HG03025 (cell line): ENCODE data around the gene TLK1.
"Not testable (repeated sequence)": the region's sequence is repeated elsewhere in the genome, so short reads cannot be mapped to it uniquely, and the experiment has no call there.

ENCODE experiments used
- ATAC-seq: cut with Tn5 transposase; IDR thresholded peaks from one replicate; pipeline ENCODE4 v1.9.1; 2021; ENCODE audit warnings: mild to moderate bottlenecking, moderate library complexity; ENCODE audit not compliant: unreplicated experiment, low FRiP score

Gene TLK1

GRCh38 chr2:171087547-171087946, 73.1 kb downstream of the TLK1 start:
- no peak for ATAC-seq

DNA sequence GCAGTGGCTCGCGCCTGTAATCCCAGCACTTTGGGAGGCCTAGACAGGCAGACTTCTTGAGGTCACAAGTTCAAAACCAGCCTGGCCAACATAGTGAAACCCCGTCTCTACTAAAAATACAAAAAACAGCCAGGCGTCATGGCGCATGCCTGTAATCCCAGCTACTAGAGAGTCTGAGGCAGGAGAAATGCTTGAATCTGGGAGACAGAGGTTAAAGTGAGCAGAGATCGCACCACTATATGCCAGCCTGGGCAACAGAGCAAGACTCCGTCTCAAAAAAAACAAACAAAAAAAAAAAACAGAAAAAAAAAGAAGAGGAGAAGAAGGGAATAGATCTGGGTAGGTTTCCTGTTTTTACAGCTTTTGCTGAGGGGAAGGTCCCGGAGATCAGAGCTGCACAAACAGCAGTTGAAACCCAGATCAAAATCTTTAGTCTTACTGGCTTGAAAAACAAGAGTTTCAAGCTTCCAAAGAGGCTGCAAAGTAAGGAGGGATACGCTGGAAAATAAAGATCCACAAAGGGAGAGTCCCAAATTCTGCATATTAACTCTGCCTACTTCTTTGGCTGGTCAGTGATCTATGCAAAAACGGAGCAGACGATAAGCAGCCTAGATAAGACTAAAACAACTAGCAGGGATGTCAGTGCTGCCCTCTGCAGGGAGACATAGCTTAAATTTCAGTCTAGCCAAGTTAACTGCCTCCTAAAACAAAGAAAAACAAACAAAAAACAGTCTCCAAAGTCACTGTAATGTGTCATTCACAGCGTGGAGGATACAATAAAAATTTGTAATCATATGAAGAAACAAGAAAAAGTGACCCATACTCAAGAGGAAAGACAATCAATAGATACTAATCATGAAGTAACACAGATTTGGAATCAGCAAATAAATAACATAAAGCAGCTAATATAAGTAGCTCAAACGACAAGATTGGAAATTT, 74.1 kb downstream of the TLK1 start:
- no peak for ATAC-seq

DNA sequence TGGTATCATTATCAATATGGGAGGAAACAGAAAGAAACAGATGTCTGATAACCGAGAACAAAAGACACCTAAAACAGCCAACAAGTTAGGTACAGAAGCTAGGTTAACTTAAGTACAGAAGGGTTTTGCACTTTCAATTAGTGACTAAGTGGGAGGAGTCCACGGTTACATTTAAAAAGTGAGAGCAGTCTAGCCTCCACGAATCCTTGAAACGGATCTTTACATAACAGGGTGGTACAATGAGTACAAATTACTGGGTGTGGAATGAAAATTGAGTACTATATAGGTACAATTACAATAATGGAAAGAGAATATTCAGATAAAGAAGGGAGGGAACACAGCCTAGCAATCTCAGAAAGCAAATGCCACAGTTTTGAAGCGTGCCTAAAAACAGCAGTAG, 76.6 kb downstream of the TLK1 start:
- no peak for ATAC-seq

GRCh38 chr2:171083451-171083850, 77.2 kb downstream of the TLK1 start:
- no peak for ATAC-seq

GRCh38 chr2:171081649-171082111, 79.0 kb downstream of the TLK1 start:
- ATAC-seq, result no peak

DNA sequence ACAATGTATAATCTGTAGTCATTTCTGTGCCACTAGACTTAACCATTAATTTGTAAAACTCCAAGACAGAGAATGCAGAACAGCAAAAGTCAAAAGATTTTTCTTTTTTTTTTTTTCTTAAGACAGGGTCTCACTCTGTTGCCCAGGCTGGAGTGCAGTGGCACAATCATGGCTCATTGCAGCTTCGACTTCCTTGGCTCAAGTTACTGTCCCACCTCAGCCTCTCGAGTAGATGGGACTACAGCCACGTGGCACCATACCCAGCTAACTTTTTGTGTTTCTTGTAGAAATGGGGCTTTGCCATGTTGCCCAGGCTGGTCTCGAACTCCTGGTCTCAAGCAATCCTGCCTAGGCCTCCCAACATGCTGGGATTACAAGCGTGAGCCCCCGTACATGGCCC, 80.1 kb downstream of the TLK1 start:
- ATAC-seq, result no peak

DNA sequence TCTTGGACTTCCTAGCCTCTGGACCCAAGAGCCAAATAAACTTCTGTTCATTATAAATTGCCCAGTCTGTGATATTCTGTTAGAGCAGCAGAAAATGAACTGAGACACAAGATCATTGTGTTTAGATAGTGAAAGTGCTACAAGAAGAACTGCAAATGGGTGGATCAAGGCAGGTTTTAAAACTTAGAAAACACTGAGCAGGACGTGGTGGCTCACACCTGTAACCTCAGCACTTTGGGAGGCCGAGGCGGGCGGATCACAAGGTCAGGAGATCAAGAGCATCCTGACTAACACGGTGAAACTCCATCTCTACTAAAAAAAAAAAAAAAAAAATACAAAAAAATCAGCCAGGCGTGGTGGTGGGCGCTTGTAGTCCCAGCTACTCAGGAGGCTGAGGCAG, 84.3 kb downstream of the TLK1 start:
- ATAC-seq, result not testable (repeated sequence)

DNA sequence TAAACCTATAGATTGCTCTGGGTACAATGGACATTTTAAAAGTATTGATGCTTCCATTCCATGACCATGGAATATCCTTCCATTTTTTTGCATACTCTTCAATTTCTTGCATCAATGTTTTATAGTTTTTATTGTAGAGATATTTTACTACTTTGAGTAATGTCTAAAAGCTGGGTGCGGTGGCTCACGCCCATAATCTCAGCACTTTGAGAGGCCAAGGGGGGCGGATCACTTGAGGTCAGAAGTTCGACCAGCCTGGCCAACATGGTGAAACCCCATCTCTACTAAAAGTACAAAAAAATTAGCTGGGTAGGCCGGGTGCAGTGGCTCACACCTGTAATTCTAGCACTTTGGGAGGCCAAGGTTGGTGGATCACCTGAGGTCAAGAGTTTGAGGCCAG, 88.5 kb downstream of the TLK1 start:
- no peak for ATAC-seq

GRCh38 chr2:171069286-171069956, 91.3 kb downstream of the TLK1 start:
- ATAC-seq, result no peak

DNA sequence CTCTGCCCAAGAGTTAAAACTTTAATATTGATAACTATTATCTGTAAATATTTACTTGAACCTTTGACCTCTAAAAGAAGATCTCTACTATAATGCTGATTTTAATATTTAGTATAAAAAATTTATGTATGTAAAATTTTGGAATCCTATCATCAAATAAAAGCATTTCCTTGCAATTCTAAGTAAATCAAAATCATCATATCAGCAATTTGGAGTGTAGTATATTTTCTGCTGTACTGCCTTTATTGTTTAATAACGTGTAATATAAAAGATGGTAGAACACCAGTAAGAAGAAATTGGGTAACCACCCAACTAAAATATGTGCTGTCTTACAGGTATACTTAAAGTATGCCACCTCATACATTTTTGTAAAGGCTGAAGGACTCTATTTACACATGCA, 94.6 kb downstream of the TLK1 start:
- ATAC-seq, result no peak

GRCh38 chr2:171057575-171057974, 103.1 kb downstream of the TLK1 start:
- ATAC-seq, result no peak

DNA sequence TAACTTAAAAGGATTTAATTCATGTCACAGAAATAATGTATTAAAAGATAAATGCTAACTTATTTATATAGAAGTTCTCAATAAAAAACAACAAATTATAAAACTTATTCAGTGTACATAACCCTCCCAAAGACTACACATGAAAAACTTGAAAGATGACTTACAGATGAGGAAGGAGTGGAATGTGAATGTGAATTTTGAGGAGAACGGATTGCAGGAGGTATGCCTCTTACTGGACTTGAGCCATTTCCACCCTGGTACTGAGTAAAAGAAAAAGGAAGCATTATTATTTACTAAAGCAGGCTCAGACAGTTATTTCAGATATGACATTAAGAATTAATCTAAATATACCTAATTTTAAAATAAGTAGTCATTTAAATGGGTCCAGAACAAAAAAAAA, 104.4 kb downstream of the TLK1 start:
- ATAC-seq, result no peak

- no peak for ATAC-seq
These were observed 111.0 kb downstream of the TLK1 start for GRCh38 chr2:171049691-171050090.

DNA sequence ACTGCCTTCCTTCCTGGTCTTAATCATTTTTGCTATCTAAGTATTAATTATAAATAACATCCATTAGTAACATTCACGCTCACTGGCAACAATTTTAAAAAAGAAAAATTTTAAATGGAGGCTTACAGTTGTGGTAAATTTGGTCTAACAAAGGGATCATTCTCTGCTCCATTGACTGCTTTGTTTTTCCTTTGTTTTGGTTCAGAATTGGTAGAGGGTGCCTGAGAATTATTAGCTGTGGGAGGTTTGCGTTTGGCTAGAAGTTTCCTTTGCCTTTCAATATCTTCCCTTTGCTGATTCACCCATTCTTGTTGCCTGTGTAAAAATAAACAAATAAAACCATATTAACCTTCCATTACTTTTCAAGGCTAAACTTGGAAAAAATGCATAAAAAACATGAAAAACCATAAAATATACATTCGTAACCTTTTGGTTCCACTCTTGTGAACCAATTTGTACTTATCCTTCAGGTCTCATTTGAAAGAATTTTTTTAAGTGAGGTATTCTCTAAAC, 114.6 kb downstream of the TLK1 start:
- no peak for ATAC-seq

DNA sequence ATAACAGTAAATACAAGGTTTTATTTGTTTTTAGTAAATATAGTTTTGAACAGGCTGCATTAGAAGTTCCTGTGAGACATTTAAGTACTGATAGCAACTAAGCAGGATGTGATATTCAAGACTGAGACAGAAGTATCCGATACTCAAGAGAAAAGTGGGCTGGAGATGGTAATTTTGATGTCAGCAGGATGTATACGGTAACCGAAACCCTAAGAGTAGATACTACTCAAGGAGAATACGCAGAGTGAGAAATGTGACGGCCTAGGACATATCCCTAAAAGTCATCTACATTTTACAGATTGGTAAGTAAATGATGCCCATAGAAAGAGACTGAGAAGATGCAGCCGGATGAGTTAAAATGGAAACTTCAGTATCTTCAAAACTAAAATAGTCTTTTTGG, 116.3 kb downstream of the TLK1 start:
- ATAC-seq, result no peak

- no peak for ATAC-seq
These were observed 118.3 kb downstream of the TLK1 start for GRCh38 chr2:171042253-171042969.

DNA sequence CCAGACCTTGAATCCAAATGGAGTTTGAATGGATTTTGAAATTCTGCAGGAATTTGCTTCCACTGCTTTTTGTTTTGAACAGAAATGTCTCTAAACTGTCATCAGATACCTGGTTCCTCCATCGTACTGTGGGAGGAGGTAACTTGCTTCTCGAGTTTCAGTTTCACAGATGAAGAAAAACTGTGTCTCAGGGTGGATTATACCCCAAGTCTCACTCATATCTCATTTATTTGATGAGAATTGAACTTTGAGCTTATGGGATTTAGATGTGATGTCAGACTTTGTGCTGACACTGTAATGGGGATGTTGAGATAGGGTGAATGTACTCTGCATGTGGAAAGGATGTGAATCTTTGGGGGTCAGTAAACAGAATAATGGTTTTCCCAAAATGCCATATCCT, 124.2 kb downstream of the TLK1 start:
- no peak for ATAC-seq

GRCh38 chr2:171034315-171034714, 126.4 kb downstream of the TLK1 start:
- ATAC-seq, result no peak

DNA sequence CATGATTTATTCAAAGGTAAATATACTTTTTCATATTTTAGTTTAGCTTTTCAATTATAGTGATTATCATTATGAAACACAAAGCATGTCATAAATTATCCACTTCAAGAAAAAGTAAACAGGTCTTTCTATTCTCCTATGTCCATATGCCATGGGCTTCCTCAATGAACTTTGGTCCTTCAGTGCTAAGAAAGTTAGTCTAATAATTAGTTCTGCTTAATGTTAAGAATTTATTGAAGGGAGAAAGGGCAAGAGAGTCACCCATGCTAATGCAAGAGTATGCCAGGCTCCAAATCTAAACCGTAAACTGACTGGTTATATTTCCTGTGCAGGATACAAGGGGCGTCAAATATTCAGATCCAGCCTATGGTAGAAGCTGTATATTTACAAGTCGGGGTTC, 135.5 kb downstream of the TLK1 start:
- no peak for ATAC-seq

DNA sequence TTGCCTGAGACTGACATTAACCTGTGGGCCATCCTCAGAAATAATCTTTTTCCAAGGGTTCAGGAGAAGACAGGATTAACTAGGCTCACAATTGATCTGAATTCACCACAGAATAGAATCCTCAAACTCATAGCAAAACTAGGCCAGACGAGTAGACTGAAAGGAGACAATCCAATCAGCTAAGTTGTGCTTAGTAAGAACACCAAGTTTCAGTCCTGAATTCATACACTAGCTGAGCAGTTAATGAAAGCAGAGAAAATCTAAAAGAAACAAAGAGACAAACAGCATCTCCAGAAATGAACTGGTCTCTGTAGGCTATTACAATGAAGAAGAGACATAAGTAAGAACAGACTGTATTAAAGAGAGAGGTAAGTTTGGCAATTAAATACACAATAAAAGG, 142.2 kb downstream of the TLK1 start:
- no peak for ATAC-seq

- ATAC-seq, result no peak
These were observed 144.6 kb downstream of the TLK1 start for GRCh38 chr2:171016125-171016524.
